Measurements from ENCODE around the gene LIMCH1. TPM values are rescaled to one million over a fixed set of nuclear protein-coding genes. Genes with fewer than 3 reads are reported as not detected.

The LIMCH1 gene
- total RNA-seq, 1 donor from 2014 or later, result 7.1 TPM

DNA sequence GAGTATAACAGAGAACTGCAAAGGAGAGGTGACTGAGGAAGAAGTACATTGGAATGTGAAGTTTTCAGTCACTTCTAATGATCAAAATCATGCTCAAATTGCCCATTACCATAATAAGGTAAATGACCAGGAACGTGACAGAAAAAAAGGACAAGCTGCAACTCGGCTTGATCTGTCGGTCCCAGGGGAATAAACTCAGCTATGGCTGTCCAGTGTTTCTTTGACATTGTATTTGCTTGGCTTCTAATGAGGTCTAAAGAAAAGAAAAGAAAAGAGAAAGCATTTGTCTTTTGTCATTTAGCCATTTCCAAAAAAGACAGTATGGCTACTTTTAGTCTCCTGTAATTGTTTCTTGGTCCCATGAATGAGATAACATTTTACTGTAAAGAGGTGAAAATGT, 185.3 kb downstream of the LIMCH1 start:
- no peak for TF ChIP-seq EZH2 (IDR thresholded peaks at IDR 0.05; ENCODE audit: insufficient read depth, low read length)
- TF ChIP-seq, protein P1, sequence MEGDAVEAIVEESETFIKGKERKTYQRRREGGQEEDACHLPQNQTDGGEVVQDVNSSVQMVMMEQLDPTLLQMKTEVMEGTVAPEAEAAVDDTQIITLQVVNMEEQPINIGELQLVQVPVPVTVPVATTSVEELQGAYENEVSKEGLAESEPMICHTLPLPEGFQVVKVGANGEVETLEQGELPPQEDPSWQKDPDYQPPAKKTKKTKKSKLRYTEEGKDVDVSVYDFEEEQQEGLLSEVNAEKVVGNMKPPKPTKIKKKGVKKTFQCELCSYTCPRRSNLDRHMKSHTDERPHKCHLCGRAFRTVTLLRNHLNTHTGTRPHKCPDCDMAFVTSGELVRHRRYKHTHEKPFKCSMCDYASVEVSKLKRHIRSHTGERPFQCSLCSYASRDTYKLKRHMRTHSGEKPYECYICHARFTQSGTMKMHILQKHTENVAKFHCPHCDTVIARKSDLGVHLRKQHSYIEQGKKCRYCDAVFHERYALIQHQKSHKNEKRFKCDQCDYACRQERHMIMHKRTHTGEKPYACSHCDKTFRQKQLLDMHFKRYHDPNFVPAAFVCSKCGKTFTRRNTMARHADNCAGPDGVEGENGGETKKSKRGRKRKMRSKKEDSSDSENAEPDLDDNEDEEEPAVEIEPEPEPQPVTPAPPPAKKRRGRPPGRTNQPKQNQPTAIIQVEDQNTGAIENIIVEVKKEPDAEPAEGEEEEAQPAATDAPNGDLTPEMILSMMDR (IDR thresholded peaks at IDR 0.05; ENCODE audit: insufficient read depth, low read depth, low read length), result no peak
- peaks cover 20% of the 10 kb centered on the region for H3K27me3 Mint-ChIP-seq (ENCODE audit: low read depth, unreplicated experiment)
- H3K36me3 Mint-ChIP-seq (ENCODE audit: low read depth, unreplicated experiment), result no peaks in the 10 kb centered on the region
- Histone ChIP-seq H4K20me1 (ENCODE audit: insufficient read depth, low read length) (no peaks in the 10 kb centered on the region), H3K4me3 (ENCODE audit: insufficient read depth, low read depth, low read length) (no peak overlapping the region), H3K4me1 (ENCODE audit: insufficient read depth, low read length) (no peaks in the 10 kb centered on the region), H3K27ac (ENCODE audit: low read depth, low read length) (no peak overlapping the region), H3K36me3 (ENCODE audit: insufficient read depth, low read length) (no peaks in the 10 kb centered on the region), H3K9me3 (ENCODE audit: insufficient read depth, low read depth, low read length) (no peaks in the 10 kb centered on the region), H2AFZ (ENCODE audit: low read depth, low read length) (no peak overlapping the region), H3K9ac (ENCODE audit: low read length) (no peak overlapping the region), H3K4me2 (ENCODE audit: low read length) (no peak overlapping the region), H3K27me3 (ENCODE audit: insufficient read depth, low read length) (no peaks in the 10 kb centered on the region), H3K79me2 (ENCODE audit: insufficient read depth, low read length) (no peaks in the 10 kb centered on the region)
- peaks cover 10% of the 10 kb centered on the region for H3K4me1 Mint-ChIP-seq (ENCODE audit: low read depth, unreplicated experiment)
- FAIRE-seq (no peak), DNase-seq (ENCODE audit: low read depth) (no peak)
- no peak overlapping the region for H3K4me3 Mint-ChIP-seq (ENCODE audit: unreplicated experiment)
- H3K9me3 Mint-ChIP-seq (ENCODE audit: unreplicated experiment), result peaks cover 11% of the 10 kb centered on the region
- H3K27ac Mint-ChIP-seq (ENCODE audit: unreplicated experiment), result no peak overlapping the region

DNA sequence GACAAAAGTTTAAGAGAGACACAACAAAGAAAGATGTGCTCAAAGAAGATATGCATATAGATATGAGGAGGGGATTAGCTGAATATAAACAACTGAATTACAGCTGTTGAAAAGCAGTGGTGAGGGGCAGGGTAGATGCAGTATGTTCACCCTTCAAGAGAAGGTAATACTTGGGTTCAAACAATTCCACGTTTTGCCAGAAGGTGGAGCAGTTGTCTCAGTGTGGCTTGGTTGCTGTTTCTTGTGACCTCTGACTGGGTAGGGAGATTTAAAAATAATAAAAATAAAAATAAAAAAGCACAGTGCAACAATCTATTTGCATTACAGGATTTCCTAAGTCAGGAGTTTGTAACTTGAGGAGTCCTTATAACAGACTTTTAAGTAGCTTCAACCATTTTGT, 187.3 kb downstream of the LIMCH1 start:
- Histone ChIP-seq H3K79me2 (ENCODE audit: insufficient read depth, low read length) (no peaks in the 10 kb centered on the region), H3K4me2 (ENCODE audit: low read length) (no peak overlapping the region), H3K9ac (ENCODE audit: low read length) (no peak overlapping the region), H3K27ac (ENCODE audit: low read depth, low read length) (no peak overlapping the region), H2AFZ (ENCODE audit: low read depth, low read length) (no peak overlapping the region), H3K36me3 (ENCODE audit: insufficient read depth, low read length) (no peaks in the 10 kb centered on the region), H3K9me3 (ENCODE audit: insufficient read depth, low read depth, low read length) (no peaks in the 10 kb centered on the region), H3K4me3 (ENCODE audit: insufficient read depth, low read depth, low read length) (no peak overlapping the region), H4K20me1 (ENCODE audit: insufficient read depth, low read length) (no peaks in the 10 kb centered on the region), H3K27me3 (ENCODE audit: insufficient read depth, low read length) (peaks cover 3% of the 10 kb centered on the region), H3K4me1 (ENCODE audit: insufficient read depth, low read length) (no peaks in the 10 kb centered on the region)
- Mint-ChIP-seq H3K27me3 (ENCODE audit: low read depth, unreplicated experiment) (peaks cover 28% of the 10 kb centered on the region), H3K4me3 (ENCODE audit: unreplicated experiment) (no peak overlapping the region), H3K9me3 (ENCODE audit: unreplicated experiment) (peaks cover 11% of the 10 kb centered on the region), H3K4me1 (ENCODE audit: low read depth, unreplicated experiment) (peaks cover 2% of the 10 kb centered on the region), H3K36me3 (ENCODE audit: low read depth, unreplicated experiment) (no peaks in the 10 kb centered on the region), H3K27ac (ENCODE audit: unreplicated experiment) (no peak overlapping the region)
- DNase-seq (ENCODE audit: low read depth) (no peak), FAIRE-seq (no peak)
- no peak for TF ChIP-seq EZH2 (IDR thresholded peaks at IDR 0.05; ENCODE audit: insufficient read depth, low read length)
- TF ChIP-seq, protein P1 (IDR thresholded peaks at IDR 0.05; ENCODE audit: insufficient read depth, low read depth, low read length), result no peak

DNA sequence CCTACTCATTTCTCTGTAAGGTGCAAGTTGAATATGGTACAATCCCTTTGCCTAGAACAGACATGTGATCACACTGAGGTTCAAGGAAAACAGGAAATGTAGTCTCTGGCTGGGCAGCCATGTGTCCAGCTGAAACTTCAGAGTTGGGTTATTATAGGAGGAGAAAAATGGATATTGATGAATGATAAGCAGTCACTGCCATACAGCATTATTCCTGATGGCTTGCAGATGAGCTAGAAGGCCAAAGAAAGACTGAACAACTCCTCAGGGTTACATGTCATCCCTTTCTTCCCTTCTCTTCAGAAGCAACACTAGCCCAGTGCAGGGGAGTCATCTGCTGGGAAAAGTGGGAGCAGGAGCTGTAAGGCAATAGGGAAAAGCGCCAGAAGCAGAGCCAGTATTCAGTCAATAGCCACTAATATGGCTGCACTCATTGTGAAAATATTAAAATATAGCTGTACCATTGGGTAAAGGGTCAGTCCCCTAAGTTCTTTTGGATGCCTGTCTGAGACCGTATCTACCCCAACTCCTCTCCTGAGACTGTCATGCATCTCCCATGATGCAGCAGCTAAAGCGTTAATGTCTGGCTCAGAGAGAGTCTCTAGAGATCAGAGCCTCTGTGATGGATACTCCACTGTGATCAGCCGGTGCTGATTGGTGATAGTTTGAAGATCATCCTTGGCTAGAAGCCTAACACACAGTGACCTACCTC, 190.1 kb downstream of the LIMCH1 start:
- FAIRE-seq, result no peak
- Mint-ChIP-seq H3K27ac (ENCODE audit: unreplicated experiment) (no peak overlapping the region), H3K27me3 (ENCODE audit: low read depth, unreplicated experiment) (peaks cover 51% of the 10 kb centered on the region)

More for the DNA sequence above, 190.1 kb downstream of the LIMCH1 start:
- Mint-ChIP-seq H3K4me1 (ENCODE audit: low read depth, unreplicated experiment) (peaks cover 2% of the 10 kb centered on the region), H3K4me3 (ENCODE audit: unreplicated experiment) (no peak overlapping the region), H3K9me3 (ENCODE audit: unreplicated experiment) (peaks cover 8% of the 10 kb centered on the region), H3K36me3 (ENCODE audit: low read depth, unreplicated experiment) (no peaks in the 10 kb centered on the region)
- H3K4me3 ChIP-seq (ENCODE audit: insufficient read depth, low read depth, low read length), result no peak overlapping the region
- no peak overlapping the region for H3K27ac ChIP-seq (ENCODE audit: low read depth, low read length)
- no peaks in the 10 kb centered on the region for H3K79me2 ChIP-seq (ENCODE audit: insufficient read depth, low read length)
- TF ChIP-seq, protein P1 (IDR thresholded peaks at IDR 0.05; ENCODE audit: insufficient read depth, low read depth, low read length), result no peak
- no peak for TF ChIP-seq EZH2 (IDR thresholded peaks at IDR 0.05; ENCODE audit: insufficient read depth, low read length)
- DNase-seq (ENCODE audit: low read depth), result no peak
- H3K4me2 ChIP-seq (ENCODE audit: low read length), result no peak overlapping the region
- no peaks in the 10 kb centered on the region for H4K20me1 ChIP-seq (ENCODE audit: insufficient read depth, low read length)
- no peaks in the 10 kb centered on the region for H3K4me1 ChIP-seq (ENCODE audit: insufficient read depth, low read length)
- H2AFZ ChIP-seq (ENCODE audit: low read depth, low read length), result no peak overlapping the region
- no peak overlapping the region for H3K9ac ChIP-seq (ENCODE audit: low read length)
- H3K36me3 ChIP-seq (ENCODE audit: insufficient read depth, low read length), result no peaks in the 10 kb centered on the region
- H3K27me3 ChIP-seq (ENCODE audit: insufficient read depth, low read length), result peaks cover 14% of the 10 kb centered on the region
- no peaks in the 10 kb centered on the region for H3K9me3 ChIP-seq (ENCODE audit: insufficient read depth, low read depth, low read length)
